SU-DHL-6 (cell line): Measurements from ENCODE around the gene IFFO2.

Experiments used
- EZH2phosphoT487 ChIP-seq: fragments of 200-600 bp; sonication (generic), shearing (Covaris generic); conservative IDR thresholded peaks from 2 replicates; pipeline ENCODE4 v1.6.1; 2018; ENCODE audit warnings: mild to moderate bottlenecking, antibody characterized with exemption, low read length, moderate library complexity, mixed read lengths
- TF ChIP-seq, protein P1 (sequence below): fragments of 200-600 bp; sonication (generic); IDR thresholded peaks from one replicate; pipeline ENCODE4 v1.5.1; 2017; ENCODE audit warnings: antibody characterized with exemption, mild to moderate bottlenecking, low read length, moderate library complexity; ENCODE audit not compliant: insufficient read depth, poor library complexity, severe bottlenecking

DNA sequence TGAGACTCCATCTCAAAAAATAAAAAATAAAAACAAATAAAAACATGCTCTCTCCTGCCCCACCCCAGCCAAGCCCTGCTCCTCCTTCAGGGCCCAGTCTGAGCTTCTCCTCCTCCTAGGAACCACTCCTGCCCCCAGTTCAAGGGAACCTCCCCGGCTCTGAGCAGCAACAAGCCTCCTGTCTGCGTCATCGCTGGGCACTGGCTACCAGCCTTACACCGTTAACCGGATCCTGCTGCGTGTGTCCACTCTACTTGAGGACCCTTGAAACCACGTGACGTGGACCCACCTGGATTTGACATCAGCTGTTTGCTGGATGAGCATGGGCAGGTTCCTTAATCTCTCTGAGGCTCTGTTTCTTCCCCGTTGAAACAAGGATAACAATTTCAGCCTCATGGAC is 95.4 kb downstream of the IFFO2 start:
- TF ChIP-seq, protein P1, sequence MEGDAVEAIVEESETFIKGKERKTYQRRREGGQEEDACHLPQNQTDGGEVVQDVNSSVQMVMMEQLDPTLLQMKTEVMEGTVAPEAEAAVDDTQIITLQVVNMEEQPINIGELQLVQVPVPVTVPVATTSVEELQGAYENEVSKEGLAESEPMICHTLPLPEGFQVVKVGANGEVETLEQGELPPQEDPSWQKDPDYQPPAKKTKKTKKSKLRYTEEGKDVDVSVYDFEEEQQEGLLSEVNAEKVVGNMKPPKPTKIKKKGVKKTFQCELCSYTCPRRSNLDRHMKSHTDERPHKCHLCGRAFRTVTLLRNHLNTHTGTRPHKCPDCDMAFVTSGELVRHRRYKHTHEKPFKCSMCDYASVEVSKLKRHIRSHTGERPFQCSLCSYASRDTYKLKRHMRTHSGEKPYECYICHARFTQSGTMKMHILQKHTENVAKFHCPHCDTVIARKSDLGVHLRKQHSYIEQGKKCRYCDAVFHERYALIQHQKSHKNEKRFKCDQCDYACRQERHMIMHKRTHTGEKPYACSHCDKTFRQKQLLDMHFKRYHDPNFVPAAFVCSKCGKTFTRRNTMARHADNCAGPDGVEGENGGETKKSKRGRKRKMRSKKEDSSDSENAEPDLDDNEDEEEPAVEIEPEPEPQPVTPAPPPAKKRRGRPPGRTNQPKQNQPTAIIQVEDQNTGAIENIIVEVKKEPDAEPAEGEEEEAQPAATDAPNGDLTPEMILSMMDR = no peak
- TF ChIP-seq EZH2phosphoT487 = no peak
